Loucy (cell line): ENCODE data around the gene LILRA5.

Source experiments
- H2AFZ ChIP-seq: fragments of 200-600 bp; sonication (generic); 2 replicates; pipeline ENCODE4 v1.6.0; 2016; ENCODE audit warnings: antibody characterized with exemption, mild to moderate bottlenecking, low read length, moderate library complexity
- H3F3A ChIP-seq: fragments of 200-600 bp; 2 replicates; pipeline ENCODE4 v1.6.0; 2016; ENCODE audit warnings: antibody characterized with exemption, low read depth, mild to moderate bottlenecking
- H3K27me3 ChIP-seq: fragments of 200-600 bp; sonication (generic); 2 replicates; pipeline ENCODE4 v1.6.1; 2014; ENCODE audit warnings: low read length, mild to moderate bottlenecking; ENCODE audit not compliant: insufficient read depth, poor library complexity, severe bottlenecking
- H3K36me3 ChIP-seq: fragments of 200-600 bp; sonication (generic); 2 replicates; pipeline ENCODE4 v1.6.1; 2016; ENCODE audit warnings: low read length; ENCODE audit not compliant: insufficient read depth
- H3K4me1 ChIP-seq: fragments of 200-600 bp; sonication (generic); 2 replicates; pipeline ENCODE4 v1.5.1; 2014; ENCODE audit warnings: low read length, mild to moderate bottlenecking; ENCODE audit not compliant: insufficient read depth, poor library complexity, severe bottlenecking
- H3K4me2 ChIP-seq: fragments of 200-600 bp; sonication (generic); 2 replicates; pipeline ENCODE4 v1.6.0; 2014; ENCODE audit warnings: antibody characterized with exemption, low read length, low read depth, mild to moderate bottlenecking; ENCODE audit not compliant: poor library complexity, severe bottlenecking
- H3K4me3 ChIP-seq: fragments of 200-600 bp; sonication (generic); 2 replicates; pipeline ENCODE4 v1.5.1; 2014; ENCODE audit warnings: low read length, mild to moderate bottlenecking, mixed read lengths; ENCODE audit not compliant: poor library complexity, severe bottlenecking
- H3K79me2 ChIP-seq: fragments of 200-600 bp; sonication (generic); 2 replicates; pipeline ENCODE4 v1.6.1; 2014; ENCODE audit warnings: low read length; ENCODE audit not compliant: insufficient read depth
- H3K9ac ChIP-seq: fragments of 200-600 bp; sonication (generic); 2 replicates; pipeline ENCODE4 v1.6.0; 2014; ENCODE audit warnings: mild to moderate bottlenecking, low read depth, low read length, moderate library complexity; ENCODE audit not compliant: poor library complexity, severe bottlenecking
- H3K9me2 ChIP-seq: fragments of 200-600 bp; sonication (generic); replicated peaks from 2 replicates; pipeline ENCODE4 v1.6.1; 2016; ENCODE audit warnings: low read depth, low read length, mixed read lengths
- H3K9me3 ChIP-seq: fragments of 200-600 bp; sonication (generic); 2 replicates; pipeline ENCODE4 v1.6.1; 2014; ENCODE audit warnings: mild to moderate bottlenecking, antibody characterized with exemption, low read length, low read depth; ENCODE audit not compliant: insufficient read depth
- H4K20me1 ChIP-seq: fragments of 200-600 bp; sonication (generic); 2 replicates; pipeline ENCODE4 v1.6.0; 2014; ENCODE audit warnings: antibody characterized with exemption, low read length, mild to moderate bottlenecking; ENCODE audit not compliant: insufficient read depth, poor library complexity, severe bottlenecking
- CTCF ChIP-seq: fragments of 200-600 bp; sonication (generic); conservative IDR thresholded peaks from 2 replicates; pipeline ENCODE4 v1.5.1; 2014; ENCODE audit warnings: mild to moderate bottlenecking, antibody characterized with exemption, low read length
- EZH2phosphoT487 ChIP-seq: fragments of 200-600 bp; IDR thresholded peaks from 2 replicates; pipeline ENCODE4 v1.6.1; 2018; ENCODE audit warnings: antibody characterized with exemption, mild to moderate bottlenecking, moderate library complexity, borderline replicate concordance

The LILRA5 gene

GRCh38 chr19:54336893-54337857, 24.2 kb upstream of the LILRA5 start:
- Histone ChIP-seq H3K4me1 (no peaks in the 10 kb centered on the region), H3K9ac (no peak overlapping the region), H4K20me1 (no peaks in the 10 kb centered on the region), H3K36me3 (no peaks in the 10 kb centered on the region), H3K79me2 (no peaks in the 10 kb centered on the region), H3K27me3 (no peaks in the 10 kb centered on the region), H3F3A (no peaks in the 10 kb centered on the region), H3K4me2 (no peak overlapping the region), H3K4me3 (no peak overlapping the region), H3K9me2 (no peaks in the 10 kb centered on the region), H3K9me3 (no peaks in the 10 kb centered on the region), H2AFZ (no peak overlapping the region)
- TF ChIP-seq CTCF (no peak), EZH2phosphoT487 (no peak)

- Histone ChIP-seq H3K4me3 (no peak overlapping the region), H3K9me2 (no peaks in the 10 kb centered on the region), H3K4me1 (no peaks in the 10 kb centered on the region), H4K20me1 (no peaks in the 10 kb centered on the region), H3F3A (no peaks in the 10 kb centered on the region), H3K79me2 (no peaks in the 10 kb centered on the region), H3K9ac (no peak overlapping the region), H2AFZ (no peak overlapping the region), H3K36me3 (no peaks in the 10 kb centered on the region), H3K9me3 (no peaks in the 10 kb centered on the region), H3K4me2 (no peak overlapping the region), H3K27me3 (no peaks in the 10 kb centered on the region)
- no peak for TF ChIP-seq EZH2phosphoT487
- no peak for TF ChIP-seq CTCF
These were observed 23.3 kb upstream of the LILRA5 start for GRCh38 chr19:54335979-54336892.

- H2AFZ ChIP-seq = no peak overlapping the region
- no peaks in the 10 kb centered on the region for H3K9me2 ChIP-seq
- TF ChIP-seq CTCF = no peak
- no peak for TF ChIP-seq EZH2phosphoT487
- H3K9me3 ChIP-seq = no peaks in the 10 kb centered on the region
- no peaks in the 10 kb centered on the region for H3F3A ChIP-seq
- H3K4me2 ChIP-seq = no peak overlapping the region
- H4K20me1 ChIP-seq = no peaks in the 10 kb centered on the region
- no peak overlapping the region for H3K9ac ChIP-seq
- no peaks in the 10 kb centered on the region for H3K27me3 ChIP-seq
- H3K79me2 ChIP-seq = no peaks in the 10 kb centered on the region
- H3K36me3 ChIP-seq = no peaks in the 10 kb centered on the region
- H3K4me3 ChIP-seq = no peak overlapping the region
- H3K4me1 ChIP-seq = no peaks in the 10 kb centered on the region
These were observed 22.2 kb upstream of the LILRA5 start for GRCh38 chr19:54335164-54335563.
